GM10266 (cell line): ENCODE results near the gene VEPH1.

Experiments used
- DNase-seq: peaks from one replicate; pipeline ENCODE4 v3.0.0; 2012; ENCODE audit errors: extremely low spot score
- CTCF ChIP-seq: IDR thresholded peaks from 2 replicates; pipeline ENCODE4 v1.5.1; 2012; ENCODE audit warnings: mild to moderate bottlenecking, low read depth; ENCODE audit not compliant: control insufficient read depth, insufficient read depth; ENCODE audit errors: missing control alignments

The VEPH1 gene

GRCh38 chr3:157300094-157300493, 203.1 kb downstream of the VEPH1 start:
- TF ChIP-seq CTCF = no peak
- no peak for DNase-seq

DNA sequence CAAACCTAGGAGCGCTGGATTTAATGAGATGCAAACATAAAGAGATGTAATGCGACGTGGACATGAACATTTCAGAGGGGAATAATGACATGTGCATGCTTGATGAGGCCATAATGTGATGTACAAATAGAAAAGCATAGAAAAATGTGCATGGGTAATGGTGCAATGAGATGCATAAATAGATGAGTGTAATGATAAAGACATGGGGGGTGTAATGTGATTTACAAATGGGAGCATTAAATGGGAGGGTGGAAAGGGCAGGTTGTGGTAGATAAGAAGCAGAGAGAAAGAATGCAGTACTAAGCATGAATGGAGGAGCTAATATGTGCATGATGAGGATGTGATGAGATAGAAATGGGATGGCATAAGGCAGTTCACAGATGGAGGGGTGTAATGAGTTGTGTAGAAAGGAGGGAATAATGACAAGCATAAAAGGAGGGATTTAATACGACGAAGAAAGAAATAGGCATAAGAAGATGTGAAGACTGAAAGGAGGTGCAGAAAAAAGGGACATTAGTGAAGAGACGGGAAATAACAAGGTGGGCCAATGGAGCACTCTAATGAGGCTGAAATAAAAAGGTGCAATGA, 205.8 kb downstream of the VEPH1 start:
- DNase-seq = no peak
- TF ChIP-seq CTCF = no peak

- no peak for DNase-seq
Measured at GRCh38 chr3:157294953-157295352, 208.3 kb downstream of the VEPH1 start.

GRCh38 chr3:157294491-157294890, 208.7 kb downstream of the VEPH1 start:
- DNase-seq = no peak
- TF ChIP-seq CTCF = no peak

More at GRCh38 chr3:157294953-157295352, 208.3 kb downstream of the VEPH1 start:
- TF ChIP-seq CTCF = no peak

- no peak for TF ChIP-seq CTCF
- no peak for DNase-seq
Measured at GRCh38 chr3:157290766-157291165, 212.4 kb downstream of the VEPH1 start.

GRCh38 chr3:157285966-157286365, 217.2 kb downstream of the VEPH1 start:
- TF ChIP-seq CTCF = no peak
- no peak for DNase-seq

GRCh38 chr3:157285141-157285540, 218.1 kb downstream of the VEPH1 start:
- TF ChIP-seq CTCF = no peak
- no peak for DNase-seq
